IPS-18c (cell line): ENCODE results near the gene STK10.
A peak's percentile ranks its signal among the peaks of the same experiment; 100 is the strongest.
"Not testable (repeated sequence)": the region's sequence is repeated elsewhere in the genome, so short reads cannot be mapped to it uniquely, and the experiment has no call there.

Source experiments
- H3K4me3 ChIP-seq: 2 replicates; pipeline ENCODE4 v1.7.0; 2013; ENCODE audit warnings: low read depth, mild to moderate bottlenecking, low read length, moderate library complexity; ENCODE audit not compliant: insufficient read depth
- H3K9me3 ChIP-seq: one replicate; pipeline ENCODE4 v1.6.1; 2013; ENCODE audit warnings: mild to moderate bottlenecking, low read length, moderate library complexity; ENCODE audit not compliant: control insufficient read depth, insufficient read depth

The STK10 gene

DNA sequence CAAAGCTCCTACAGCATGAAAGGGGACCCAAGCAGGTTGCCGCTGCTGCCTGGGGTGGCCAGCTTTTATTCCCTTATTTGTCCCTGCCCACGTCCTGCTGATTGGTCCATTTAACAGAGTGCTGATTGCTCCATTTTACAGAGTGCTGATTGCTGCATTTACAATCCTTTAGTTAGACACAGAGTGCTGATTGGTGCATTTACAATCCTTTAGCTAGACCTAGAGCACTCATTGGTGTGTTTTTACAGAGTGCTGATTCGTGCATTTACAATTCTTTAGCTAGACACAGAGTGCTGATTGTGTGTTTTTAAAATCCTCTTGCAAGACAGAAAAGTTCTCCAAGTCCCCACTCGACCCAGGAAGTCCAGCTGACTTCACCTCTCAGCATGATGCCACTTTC, 9.8 kb upstream of the STK10 start:
- H3K4me3 ChIP-seq: peak overlapping the region; percentile 20; the same call in 1 of the 2 replicates
- H3K9me3 ChIP-seq: not testable (repeated sequence)

DNA sequence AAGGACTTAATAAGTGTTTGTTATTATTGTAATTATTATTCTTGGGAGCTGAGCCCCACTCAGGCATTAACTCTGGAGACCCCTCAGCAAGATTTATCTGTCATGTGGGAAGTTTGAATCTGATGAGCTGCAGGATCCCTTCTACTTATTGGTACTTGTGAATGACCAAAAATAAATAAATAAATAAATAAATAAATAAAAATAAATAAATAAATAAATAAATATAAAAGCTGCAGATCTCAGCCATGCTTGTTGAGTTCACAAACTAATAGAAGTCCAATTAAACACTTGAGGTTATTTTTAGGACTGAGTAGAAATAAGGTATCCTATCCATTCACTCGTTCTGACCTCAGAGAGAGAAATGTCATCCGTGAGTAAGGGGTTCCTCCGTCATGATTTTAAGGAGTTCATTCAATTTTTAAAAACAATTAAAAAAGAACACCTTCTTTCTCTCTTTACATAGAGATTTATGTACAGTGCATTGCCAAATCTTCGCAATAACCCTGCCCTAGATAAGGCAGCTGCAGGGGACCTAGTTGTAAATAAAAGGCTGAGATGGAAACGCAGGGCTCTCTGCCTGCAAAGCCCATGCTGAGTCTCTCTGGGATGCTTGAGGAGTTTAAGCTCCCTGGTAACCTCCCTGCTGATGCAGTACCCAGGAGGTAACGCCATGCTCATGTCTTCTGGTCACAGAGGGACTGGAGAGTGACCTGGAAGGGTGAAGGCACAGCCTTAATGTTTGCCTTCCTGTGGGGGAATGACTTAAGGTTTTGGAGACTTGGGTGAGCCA, 7.2 kb upstream of the STK10 start:
- Histone ChIP-seq H3K9me3 (no peaks in the 10 kb centered on the region), H3K4me3 (no peak overlapping the region)

DNA sequence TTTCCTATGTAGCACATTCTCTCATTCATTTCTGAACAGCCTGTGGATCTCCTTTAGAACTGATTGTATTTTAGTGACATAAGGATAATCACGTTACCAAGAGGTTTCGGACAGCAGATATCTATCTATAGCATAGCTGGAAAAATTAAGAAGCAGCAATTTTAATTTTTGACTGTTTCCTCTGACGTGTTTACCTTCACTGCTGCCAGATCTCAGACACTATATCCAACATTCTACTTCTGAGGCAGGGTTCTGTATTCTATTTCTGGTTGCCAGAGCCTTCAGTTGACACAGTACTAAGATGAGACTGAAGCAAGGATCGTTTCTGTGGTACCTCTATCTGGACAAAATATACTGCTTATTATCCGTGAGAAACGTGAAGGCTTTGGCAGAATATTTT, 5.8 kb upstream of the STK10 start, which contains the start of gene EFCAB9:
Gene EFCAB9, plus strand, starts transcription at position 301 of the 400 bp plus-strand sequence. Its CDS starts 1 bp downstream, at position 302.
- Histone ChIP-seq H3K4me3 (no peak within 1 kb of the TSS), H3K9me3 (no peaks in the 10 kb centered on the region)

DNA sequence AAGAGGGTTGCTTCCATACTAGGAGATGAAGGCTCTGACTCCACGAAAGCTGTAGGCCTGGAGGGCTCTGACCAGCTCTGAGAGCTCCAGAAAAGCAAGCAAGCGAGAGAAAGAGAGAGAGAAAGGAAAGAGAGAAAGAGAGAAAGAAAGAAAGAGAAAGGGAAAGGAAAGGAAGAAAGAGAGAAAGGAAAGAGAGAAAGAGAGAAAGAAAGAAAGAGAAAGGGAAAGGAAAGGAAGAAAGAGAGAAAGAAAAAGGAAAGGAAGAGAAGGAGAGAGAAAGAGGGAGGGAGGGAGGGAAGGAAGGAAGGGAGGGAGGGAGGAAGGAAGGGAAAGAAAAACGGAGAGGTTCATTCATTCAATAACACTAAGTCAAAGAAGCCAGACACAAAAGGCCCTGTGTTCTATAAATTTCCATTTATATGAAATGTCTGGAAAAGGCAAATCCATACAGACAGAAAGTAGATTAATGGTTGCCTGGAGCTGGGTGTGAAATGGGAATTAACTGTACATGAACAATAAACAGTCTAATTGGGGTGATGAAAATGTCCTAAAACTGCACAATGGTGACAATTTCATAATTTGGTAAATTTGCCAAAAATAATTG, 1.8 kb upstream of the STK10 start:
- H3K9me3 ChIP-seq: peaks cover 3% of the 10 kb centered on the region
- H3K4me3 ChIP-seq: peak overlapping the region; percentile 94; the same call in 1 of the 2 replicates

DNA sequence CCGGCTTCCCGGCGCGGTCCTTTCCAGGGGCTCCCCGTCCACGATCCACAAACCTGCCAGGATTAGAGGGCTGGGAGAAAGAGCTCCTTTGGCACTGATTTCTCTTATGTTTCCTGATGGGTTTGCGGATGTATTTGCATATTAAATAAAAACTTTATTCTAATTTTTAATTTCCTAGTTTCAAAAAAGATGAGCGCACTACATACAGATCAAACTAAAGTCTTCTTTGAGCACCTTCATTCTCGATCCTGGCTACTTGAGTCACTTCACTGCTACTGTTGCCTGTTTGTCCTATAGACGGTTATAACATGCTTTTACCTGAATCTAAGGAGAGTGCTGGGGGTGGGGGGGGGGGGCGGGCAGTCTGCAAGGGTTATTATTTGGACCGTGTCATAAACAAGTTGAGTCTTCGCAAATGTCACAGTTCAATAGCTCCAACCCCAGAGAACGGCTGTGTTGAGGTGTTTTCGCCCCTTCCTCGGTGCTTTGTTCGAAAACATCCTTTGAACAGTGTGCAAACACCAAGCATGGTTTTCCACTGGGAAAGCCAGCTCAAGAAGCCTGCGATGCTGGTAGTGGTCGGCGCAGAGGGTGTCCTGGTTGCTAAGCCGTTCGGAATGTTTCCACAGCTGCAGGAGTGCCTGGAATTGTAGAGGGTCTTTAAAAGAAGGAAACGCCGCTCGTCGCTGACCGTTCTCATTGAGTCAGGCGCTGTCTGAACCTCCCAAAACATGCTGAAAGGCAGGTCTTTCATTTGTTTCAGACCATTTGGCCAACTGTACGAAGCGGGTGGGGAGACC, 1.1 kb upstream of the STK10 start:
- Histone ChIP-seq H3K4me3 (peak overlapping the region; percentile 94), H3K9me3 (peaks cover 3% of the 10 kb centered on the region)

DNA sequence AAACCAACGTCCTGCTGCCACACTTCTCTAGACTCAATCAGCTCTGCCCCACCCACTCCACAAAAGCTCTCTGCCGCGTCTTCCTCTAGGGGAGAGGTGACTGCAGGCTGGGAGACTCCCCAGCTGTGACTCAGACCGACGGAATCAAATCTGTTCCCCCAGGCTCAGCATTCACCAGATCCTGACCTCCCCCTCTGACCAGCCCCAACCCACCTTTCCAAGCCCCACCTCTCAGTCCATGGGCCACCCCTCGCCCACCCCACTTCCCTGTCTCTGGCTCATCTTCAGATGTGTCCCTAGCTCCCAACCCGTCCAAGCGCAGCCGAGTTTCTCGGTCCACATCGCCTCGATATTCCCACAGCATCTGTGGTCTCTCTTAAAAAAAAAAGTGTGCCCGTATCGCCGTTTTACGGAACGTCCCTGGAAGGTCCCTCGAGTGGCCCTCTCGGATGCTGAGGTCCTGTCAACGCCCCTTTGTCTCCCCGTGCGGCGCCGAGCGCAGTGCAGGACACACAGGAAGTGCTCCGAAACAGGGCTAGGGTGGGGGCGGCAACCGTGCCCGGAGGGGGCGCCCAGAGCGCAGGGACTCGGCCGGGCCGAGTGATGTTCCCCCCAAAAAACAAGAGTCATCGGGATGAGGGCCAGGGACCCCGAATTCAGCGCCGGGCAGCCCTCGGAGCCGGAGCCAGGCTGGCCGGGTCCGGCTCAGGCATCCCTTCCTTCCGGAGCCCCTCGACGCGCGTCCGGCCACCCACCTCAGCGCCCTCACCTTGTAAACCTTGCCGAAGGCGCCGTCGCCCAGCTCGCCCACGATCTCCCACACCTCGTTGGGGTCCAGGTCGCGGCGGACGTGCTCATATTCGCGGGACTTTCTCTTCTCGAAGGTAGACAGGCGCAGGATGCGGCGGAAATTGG, 649 bp downstream of the STK10 start:
- peak overlapping the region; percentile 94 for H3K4me3 ChIP-seq
- H3K9me3 ChIP-seq: peaks cover 3% of the 10 kb centered on the region

DNA sequence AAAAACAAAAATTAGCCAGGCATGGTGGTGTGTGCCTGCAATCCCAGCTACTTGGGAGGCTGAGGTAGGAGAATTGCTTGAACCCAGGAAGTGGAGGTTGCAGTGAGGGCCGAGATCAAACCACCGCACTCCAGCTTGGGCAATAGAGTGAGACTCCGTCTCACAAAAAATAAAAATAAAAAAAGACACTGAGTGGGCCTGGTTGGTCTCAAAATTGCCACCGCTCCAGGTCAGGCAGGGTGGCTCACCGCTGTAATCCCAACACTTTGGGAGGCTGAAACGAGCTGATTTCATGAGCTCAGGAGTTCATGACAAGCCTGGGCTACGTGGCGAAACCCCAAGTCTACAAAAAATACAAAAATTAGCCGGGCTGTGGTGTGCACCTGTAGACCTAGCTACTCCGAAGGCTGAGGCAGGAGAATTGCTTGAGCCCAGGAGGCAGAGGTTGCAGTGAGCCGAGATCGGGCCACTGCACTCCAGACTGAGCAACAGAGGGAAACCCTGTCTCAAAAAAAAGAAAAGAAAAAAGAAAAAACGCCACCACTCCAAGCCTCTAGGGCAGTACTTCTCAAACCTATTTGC, 1.8 kb downstream of the STK10 start:
- Histone ChIP-seq H3K4me3 (no peak overlapping the region), H3K9me3 (peaks cover 3% of the 10 kb centered on the region)

DNA sequence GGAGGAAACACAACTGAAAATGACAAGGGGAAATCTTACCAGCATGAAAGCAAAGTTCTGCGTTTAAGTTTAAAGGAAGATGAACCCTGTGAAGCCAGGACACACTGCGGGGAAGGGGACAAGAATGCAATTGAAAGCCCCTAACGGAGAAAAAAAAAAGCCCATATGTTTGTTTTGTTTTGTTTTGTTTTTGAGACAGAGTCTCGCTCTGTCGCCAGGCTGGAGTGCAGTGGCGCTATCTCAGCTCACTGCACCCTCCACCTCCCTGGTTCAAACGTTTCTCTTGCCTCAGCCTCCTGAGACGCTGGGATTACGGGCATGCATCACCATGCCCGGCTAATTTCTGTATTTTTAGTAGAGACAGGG, 2.9 kb downstream of the STK10 start:
- peaks cover 3% of the 10 kb centered on the region for H3K9me3 ChIP-seq
- no peak overlapping the region for H3K4me3 ChIP-seq

DNA sequence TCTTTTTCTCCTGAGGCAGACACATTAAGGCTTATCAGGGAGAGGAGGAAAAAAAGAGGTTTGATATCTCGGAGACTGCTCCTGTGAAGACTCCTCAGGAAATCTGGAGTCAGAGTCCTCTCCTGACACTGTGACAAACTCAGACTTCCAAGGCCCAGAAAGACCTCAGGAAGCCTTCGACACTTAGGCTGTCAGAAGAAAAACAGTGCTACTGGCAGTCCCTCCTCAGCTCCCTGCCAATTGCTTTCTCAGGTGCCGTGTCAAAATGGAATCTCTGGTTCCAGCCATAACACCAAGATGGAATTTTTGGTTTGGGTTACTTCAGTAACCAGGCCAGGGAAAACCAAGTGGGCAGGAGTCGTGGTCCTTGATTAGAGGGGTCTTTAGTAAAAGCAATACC, 4.1 kb downstream of the STK10 start:
- H3K9me3 ChIP-seq: peaks cover 3% of the 10 kb centered on the region
- H3K4me3 ChIP-seq: no peak overlapping the region

DNA sequence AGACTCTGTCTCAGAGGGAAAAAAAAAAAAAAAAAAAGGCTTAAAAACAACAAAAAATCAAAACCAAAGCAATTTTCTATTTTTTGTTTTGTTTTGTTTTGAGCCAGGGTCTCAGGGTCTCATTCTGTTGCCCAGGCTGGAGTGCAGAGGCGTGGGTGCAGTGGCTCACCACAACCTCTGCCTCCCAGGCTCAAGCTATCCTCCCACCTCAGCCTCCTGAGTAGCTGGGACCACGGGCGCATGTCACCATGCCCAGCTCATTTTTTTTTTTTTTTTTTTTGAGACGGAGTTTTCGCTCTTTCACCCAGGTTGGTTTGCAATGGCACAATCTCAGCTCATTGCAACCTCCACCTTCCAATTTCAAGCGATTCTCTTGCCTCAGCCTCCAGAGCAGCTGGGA, 5.7 kb downstream of the STK10 start:
- Histone ChIP-seq H3K4me3 (no peak overlapping the region), H3K9me3 (no peaks in the 10 kb centered on the region)

DNA sequence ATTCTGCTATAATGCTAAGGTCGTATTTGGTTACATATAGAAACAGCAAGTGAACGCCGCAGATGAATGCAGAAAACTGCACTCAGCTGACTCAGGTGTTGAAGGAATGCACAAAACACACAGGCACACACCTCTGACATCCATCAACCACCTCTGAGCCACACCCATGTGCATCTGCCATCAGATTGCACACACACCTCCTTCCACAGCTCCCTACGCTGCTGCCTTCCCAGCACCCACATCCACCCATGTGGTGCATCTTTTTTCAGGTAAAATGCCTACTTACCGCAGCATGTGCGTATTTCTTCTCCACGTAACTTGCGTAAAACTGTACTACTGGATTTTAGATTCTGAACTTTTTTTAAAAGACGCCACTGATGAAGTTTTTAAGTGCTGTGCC, 7.1 kb downstream of the STK10 start:
- Histone ChIP-seq H3K4me3 (no peak overlapping the region), H3K9me3 (no peaks in the 10 kb centered on the region)

DNA sequence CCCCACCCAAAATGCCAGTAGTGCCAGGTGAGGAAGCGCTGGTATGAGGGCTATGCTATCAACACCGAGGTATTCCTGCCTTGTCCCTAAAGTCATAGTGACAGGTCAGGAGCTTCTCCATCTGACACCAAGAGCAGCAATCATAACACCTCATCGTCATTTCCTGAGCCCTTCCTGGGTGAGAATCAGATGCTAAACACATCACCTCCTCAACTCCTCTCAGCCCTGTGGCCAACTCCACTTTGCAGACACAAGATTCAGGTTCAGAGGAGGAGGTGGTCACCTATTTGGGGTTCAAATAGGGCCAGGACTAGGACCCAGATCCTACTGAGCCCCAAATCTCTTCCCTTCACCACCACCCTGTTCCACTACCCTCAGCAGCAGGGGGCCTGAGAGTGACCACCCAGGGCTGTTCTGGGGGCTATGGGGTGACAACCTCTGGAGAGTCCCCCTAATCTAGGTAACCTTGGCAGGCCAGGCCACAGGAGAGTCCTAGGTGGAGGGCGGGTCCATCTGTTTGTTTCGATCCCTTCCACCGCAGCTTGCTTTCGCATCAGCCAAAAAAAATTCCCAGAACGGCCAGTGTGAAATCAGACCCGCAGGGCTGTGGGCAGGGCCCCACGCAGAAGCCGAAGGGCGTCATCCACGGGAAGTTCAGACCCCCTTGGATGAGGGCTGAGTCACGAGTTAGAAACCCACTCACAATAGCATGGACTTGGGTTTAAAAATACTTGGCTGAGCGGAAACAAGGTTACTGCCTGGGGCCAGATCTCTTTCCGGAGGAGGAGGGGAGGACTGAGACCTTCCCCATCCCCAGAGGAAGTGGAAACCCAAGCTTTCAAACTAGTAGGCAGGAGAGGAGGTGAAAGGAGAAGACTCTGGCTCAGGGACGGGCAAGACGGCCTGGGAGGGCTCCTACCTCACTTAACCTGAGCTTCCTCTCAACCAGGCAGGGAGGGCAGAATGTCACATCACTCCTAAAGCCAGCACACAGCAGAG, 8.7 kb downstream of the STK10 start:
- Histone ChIP-seq H3K4me3 (no peak overlapping the region), H3K9me3 (no peaks in the 10 kb centered on the region)

DNA sequence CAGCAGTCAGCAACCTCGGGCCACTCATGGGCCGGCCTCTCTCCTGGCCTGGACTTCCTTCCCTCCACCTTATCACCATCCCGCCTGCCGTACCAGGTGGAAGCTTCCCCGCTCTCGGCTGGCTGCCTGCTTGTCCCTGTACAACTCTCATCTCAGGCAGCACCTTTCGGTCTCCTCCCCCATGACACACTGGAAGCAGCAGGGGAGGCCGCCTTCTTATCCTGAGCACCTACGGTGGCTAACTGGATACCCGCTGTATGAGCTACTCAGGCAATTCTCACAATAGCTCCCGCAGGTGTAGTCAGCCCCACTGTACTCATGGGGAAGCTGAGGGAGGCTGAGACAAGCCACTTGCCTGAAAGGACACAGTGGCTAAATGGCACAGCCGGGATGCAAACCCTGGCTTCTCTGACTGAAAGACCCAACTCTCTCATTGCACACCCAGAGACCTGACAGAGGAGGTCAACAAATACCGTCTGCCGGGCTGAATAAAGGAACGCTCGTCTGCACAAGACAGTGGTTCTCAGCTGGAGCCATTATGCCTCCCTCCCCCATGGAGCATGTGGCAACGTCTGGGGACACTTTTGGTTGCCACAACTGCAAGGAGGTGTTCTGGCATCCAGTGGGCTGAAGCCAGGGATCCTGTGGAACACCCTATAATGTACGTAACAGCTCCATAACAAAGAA, 9.6 kb downstream of the STK10 start:
- Histone ChIP-seq H3K9me3 (no peaks in the 10 kb centered on the region), H3K4me3 (no peak overlapping the region)

DNA sequence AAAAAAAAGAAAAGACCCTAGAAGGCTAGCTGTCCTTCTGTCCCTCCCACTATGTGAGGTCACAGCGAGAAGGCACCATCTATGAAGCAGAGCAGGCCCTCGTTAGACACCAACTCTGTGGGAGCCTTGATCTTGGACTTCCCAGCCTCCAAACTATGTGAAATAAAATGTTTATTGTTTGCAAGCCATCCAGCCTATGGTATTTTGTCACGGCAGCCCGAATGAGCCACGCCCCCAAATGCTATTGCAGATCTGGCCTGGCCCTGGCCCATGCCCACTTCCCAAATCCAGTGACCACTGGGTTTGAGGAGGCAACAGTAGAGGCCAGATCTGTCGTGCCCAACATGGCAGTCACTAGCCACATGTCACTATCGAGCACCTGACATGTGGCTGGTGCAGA, 10.8 kb downstream of the STK10 start:
- Histone ChIP-seq H3K4me3 (no peak overlapping the region), H3K9me3 (no peaks in the 10 kb centered on the region)

DNA sequence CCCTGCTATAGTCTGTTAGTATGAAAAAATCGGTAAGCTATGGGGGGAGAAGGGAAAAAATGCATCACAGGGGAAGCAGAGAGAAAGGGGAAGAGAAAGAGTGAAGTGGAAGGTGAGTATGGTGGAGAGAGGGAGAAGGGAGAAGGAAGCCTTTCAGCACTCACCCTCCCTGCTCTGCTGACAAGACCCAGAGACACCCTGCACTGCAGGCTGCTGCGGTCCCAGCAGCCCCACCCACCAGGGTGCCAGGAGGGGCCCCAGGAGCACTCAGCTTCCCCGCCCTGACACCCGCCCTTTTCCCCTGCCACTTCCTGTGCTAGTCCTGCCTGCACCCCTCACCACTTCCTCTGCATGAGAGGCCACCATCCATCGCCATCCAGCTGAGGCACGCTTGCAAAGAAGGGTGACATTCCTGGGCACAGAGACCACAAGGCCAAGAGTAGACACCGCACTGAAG, 12.7 kb downstream of the STK10 start:
- no peak overlapping the region for H3K4me3 ChIP-seq
- H3K9me3 ChIP-seq: no peaks in the 10 kb centered on the region
